GM12874 (cell line): ENCODE results near the gene METAP1D.

Source experiments
- TF ChIP-seq, protein P1 (sequence below): IDR thresholded peaks from 2 replicates; pipeline ENCODE4 v1.5.1; 2011; ENCODE audit warnings: low read depth, mild to moderate bottlenecking, control low read depth, low read length, moderate library complexity; ENCODE audit not compliant: insufficient read depth

The METAP1D gene

DNA sequence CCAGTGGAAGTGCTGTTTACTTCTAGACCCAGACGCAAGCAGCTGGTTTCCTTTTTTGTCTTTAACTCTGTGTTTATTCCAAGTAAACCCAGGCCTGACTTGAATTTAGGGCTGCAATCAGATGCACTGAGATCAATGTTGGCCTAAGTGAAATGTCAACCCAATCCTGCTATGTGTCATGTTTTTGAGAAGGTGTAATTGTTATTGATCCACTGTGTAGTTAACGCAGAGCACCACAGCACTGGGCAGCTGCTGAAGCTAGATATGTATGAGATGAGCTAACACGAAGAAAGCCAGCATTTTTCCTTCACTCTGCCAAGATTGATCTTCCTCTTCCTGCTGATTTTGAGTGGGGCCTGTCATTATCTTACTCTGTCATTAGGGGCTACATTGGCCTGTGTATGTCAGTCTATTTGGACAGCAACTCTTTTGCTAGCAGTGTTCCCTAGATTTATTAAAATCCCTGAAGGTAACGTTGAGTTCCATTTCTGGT, 66.7 kb downstream of the METAP1D start:
- TF ChIP-seq, protein P1, sequence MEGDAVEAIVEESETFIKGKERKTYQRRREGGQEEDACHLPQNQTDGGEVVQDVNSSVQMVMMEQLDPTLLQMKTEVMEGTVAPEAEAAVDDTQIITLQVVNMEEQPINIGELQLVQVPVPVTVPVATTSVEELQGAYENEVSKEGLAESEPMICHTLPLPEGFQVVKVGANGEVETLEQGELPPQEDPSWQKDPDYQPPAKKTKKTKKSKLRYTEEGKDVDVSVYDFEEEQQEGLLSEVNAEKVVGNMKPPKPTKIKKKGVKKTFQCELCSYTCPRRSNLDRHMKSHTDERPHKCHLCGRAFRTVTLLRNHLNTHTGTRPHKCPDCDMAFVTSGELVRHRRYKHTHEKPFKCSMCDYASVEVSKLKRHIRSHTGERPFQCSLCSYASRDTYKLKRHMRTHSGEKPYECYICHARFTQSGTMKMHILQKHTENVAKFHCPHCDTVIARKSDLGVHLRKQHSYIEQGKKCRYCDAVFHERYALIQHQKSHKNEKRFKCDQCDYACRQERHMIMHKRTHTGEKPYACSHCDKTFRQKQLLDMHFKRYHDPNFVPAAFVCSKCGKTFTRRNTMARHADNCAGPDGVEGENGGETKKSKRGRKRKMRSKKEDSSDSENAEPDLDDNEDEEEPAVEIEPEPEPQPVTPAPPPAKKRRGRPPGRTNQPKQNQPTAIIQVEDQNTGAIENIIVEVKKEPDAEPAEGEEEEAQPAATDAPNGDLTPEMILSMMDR: no peak

DNA sequence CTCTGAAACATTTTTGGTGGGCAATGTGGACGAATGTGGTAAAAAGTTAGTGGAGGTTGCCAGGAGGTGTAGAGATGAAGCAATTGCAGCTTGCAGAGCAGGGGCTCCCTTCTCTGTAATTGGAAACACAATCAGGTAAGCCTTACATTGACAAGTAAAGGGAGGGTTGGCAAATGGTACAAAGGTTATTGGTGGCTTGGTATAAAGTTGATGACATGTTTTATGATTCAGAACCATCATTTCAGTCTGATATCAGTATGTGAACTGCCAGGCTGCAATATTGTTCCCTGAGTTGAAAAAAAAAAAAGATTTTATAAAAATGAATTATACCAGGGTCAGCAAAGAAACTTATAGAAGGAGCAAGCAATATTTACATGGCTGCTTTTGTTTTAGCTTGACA, 71.2 kb downstream of the METAP1D start:
- TF ChIP-seq, protein P1: no peak

DNA sequence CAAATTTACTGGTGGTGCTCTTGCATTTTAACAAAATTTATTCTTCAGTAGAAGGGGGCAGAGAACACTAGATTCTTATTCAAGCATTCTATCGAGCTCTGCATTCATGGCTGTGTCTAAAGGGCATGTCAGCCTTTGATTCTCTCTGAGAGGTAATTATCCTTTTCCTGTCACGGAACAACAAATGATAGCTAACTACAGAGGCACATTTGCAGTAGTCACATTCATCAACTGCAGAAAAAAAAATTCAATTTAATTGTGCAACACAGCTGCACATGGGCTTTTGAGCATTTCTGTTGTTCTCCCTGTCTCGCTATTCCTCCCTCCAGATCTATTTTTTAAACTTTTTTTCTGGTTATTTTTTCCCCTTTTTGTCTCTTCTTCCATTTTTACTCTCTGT, 72.5 kb downstream of the METAP1D start:
- TF ChIP-seq, protein P1: no peak

GRCh38 chr2:172072706-172073105, 73.0 kb downstream of the METAP1D start:
- TF ChIP-seq, protein P1: no peak

- TF ChIP-seq, protein P1: no peak
These were observed 73.8 kb downstream of the METAP1D start for GRCh38 chr2:172073518-172073917.

- TF ChIP-seq, protein P1: no peak
These were observed 74.5 kb downstream of the METAP1D start for GRCh38 chr2:172074254-172074653.

- TF ChIP-seq, protein P1: no peak
These were observed 79.7 kb downstream of the METAP1D start for GRCh38 chr2:172079416-172079815.
